GM18505 (cell line): ENCODE measurements around the gene PPP1R12C.

Experiments
- ATAC-seq: cut with Tn5 transposase; IDR thresholded peaks from one replicate; pipeline ENCODE4 v1.9.1; 2021; ENCODE audit not compliant: unreplicated experiment
- POLR2A ChIP-seq: IDR thresholded peaks from 4 replicates; pipeline ENCODE4 v1.6.1; 2011; ENCODE audit warnings: borderline replicate concordance; ENCODE audit not compliant: insufficient read depth, insufficient read length; ENCODE audit errors: extremely low read depth

Gene PPP1R12C

GRCh38 chr19:55096061-55096701 lies 21.3 kb downstream of the PPP1R12C start:
- no peak for ATAC-seq
- TF ChIP-seq POLR2A = no peak

- no peak for ATAC-seq
- TF ChIP-seq POLR2A = no peak
These were observed 22.0 kb downstream of the PPP1R12C start for GRCh38 chr19:55095260-55096060.

- TF ChIP-seq POLR2A = no peak
These were observed 22.8 kb downstream of the PPP1R12C start for GRCh38 chr19:55094456-55095259.

GRCh38 chr19:55092423-55093318 lies 24.8 kb downstream of the PPP1R12C start:
- ATAC-seq = no peak
- no peak for TF ChIP-seq POLR2A

More at GRCh38 chr19:55094456-55095259, 22.8 kb downstream of the PPP1R12C start:
- ATAC-seq = no peak

GRCh38 chr19:55091955-55092354 lies 25.5 kb downstream of the PPP1R12C start:
- no peak for ATAC-seq

GRCh38 chr19:55091126-55091910 lies 26.1 kb downstream of the PPP1R12C start:
- ATAC-seq = no peak
- no peak for TF ChIP-seq POLR2A

More at GRCh38 chr19:55091955-55092354, 25.5 kb downstream of the PPP1R12C start:
- no peak for TF ChIP-seq POLR2A

- ATAC-seq = no peak
- no peak for TF ChIP-seq POLR2A
These were observed 26.9 kb downstream of the PPP1R12C start for GRCh38 chr19:55090564-55090963.

- ATAC-seq = no peak
- no peak for TF ChIP-seq POLR2A
These were observed 28.0 kb downstream of the PPP1R12C start for GRCh38 chr19:55089342-55089944.

- no peak for ATAC-seq
- TF ChIP-seq POLR2A = no peak
These were observed 28.7 kb downstream of the PPP1R12C start for GRCh38 chr19:55088543-55089341.

- no peak for TF ChIP-seq POLR2A
- no peak for ATAC-seq
These were observed 29.4 kb downstream of the PPP1R12C start for GRCh38 chr19:55088021-55088451.

GRCh38 chr19:55087542-55087901 lies 29.9 kb downstream of the PPP1R12C start:
- no peak for TF ChIP-seq POLR2A
- no peak for ATAC-seq
